ENCODE measurements around the gene SLC30A9.

SLC30A9 gene

GRCh38 chr4:41969671-41970070, 20.7 kb upstream of the SLC30A9 start:
- TF ChIP-seq ZSCAN23 (tag by site-specific recombination; IDR thresholded peaks at IDR 0.05), result no peak
- TF ChIP-seq ZNF239 (tag by site-specific recombination; IDR thresholded peaks at IDR 0.05), result no peak
- TF ChIP-seq ZNF2 (tag by site-specific recombination; IDR thresholded peaks at IDR 0.05), result no peak
- TF ChIP-seq CTCF (tag by site-specific recombination; IDR thresholded peaks at IDR 0.05), result no peak
- no peak for TF ChIP-seq ZBTB17 (tag by site-specific recombination; IDR thresholded peaks at IDR 0.05)
- no peak for TF ChIP-seq ZNF624 (tag by site-specific recombination; IDR thresholded peaks at IDR 0.05)
- no peak for TF ChIP-seq ZNF266 (tag by site-specific recombination; IDR thresholded peaks at IDR 0.05; ENCODE audit: low read depth)
- TF ChIP-seq MYNN (tag by site-specific recombination; IDR thresholded peaks at IDR 0.05; ENCODE audit: borderline replicate concordance), result no peak
- ChIA-PET CTCF (no interaction called here), POLR2A (no interaction called here)
- no peaks in the 10 kb centered on the region for H3K9me3 ChIP-seq (ENCODE audit: control insufficient read depth, insufficient read depth, low read depth, low read length)
- H3K4me1 ChIP-seq (ENCODE audit: control insufficient read depth, insufficient read depth, low read length), result no peaks in the 10 kb centered on the region
- H3K27ac ChIP-seq (ENCODE audit: extremely low read depth, low read depth, low read length), result no peak overlapping the region
- no peaks in the 10 kb centered on the region for H3K36me3 ChIP-seq (ENCODE audit: control insufficient read depth in 2 of 2, insufficient read depth in 1 of 2, low read length in 2 of 2)
- no peak overlapping the region for H3K4me3 ChIP-seq (ENCODE audit: low read depth, low read length)

- no peak overlapping the region for H3K27ac ChIP-seq (ENCODE audit: extremely low read depth, low read depth, low read length)
- ChIA-PET POLR2A (no interaction called here), CTCF (no interaction called here)
- no peaks in the 10 kb centered on the region for H3K4me1 ChIP-seq (ENCODE audit: control insufficient read depth, insufficient read depth, low read length)
- no peaks in the 10 kb centered on the region for H3K36me3 ChIP-seq (ENCODE audit: control insufficient read depth in 2 of 2, insufficient read depth in 1 of 2, low read length in 2 of 2)
- H3K4me3 ChIP-seq (ENCODE audit: low read depth, low read length), result no peak overlapping the region
- no peaks in the 10 kb centered on the region for H3K9me3 ChIP-seq (ENCODE audit: control insufficient read depth, insufficient read depth, low read depth, low read length)
- TF ChIP-seq ZBTB21 (tag by site-specific recombination; IDR thresholded peaks at IDR 0.05) (no peak), ZNF488 (tag by site-specific recombination; IDR thresholded peaks at IDR 0.05) (no peak), ZNF223 (tag by site-specific recombination; IDR thresholded peaks at IDR 0.05) (no peak), ZNF792 (tag by site-specific recombination; IDR thresholded peaks at IDR 0.05) (no peak), KLF16 (tag by site-specific recombination; IDR thresholded peaks at IDR 0.05) (no peak), PATZ1 (tag by site-specific recombination; IDR thresholded peaks at IDR 0.05) (no peak), SALL2 (tag by site-specific recombination; IDR thresholded peaks at IDR 0.05; ENCODE audit: borderline replicate concordance) (no peak), ZNF561 (tag by site-specific recombination; IDR thresholded peaks at IDR 0.05; ENCODE audit: borderline replicate concordance) (no peak), ZNF133 (tag by site-specific recombination; IDR thresholded peaks at IDR 0.05) (no peak), KLF10 (tag by site-specific recombination; IDR thresholded peaks at IDR 0.05) (no peak), ZNF391 (tag by site-specific recombination; IDR thresholded peaks at IDR 0.05; ENCODE audit: borderline replicate concordance, low read depth) (no peak), ZNF518A (tag by site-specific recombination; conservative IDR thresholded peaks at IDR 0.05; ENCODE audit: low read depth) (no peak), PRDM1 (tag by site-specific recombination; IDR thresholded peaks at IDR 0.05) (no peak), ZNF670 (tag by site-specific recombination; IDR thresholded peaks at IDR 0.05; ENCODE audit: low read depth) (no peak), ZNF704 (tag by site-specific recombination; IDR thresholded peaks at IDR 0.05) (no peak), HOXD13 (CRISPR knock-in tag; IDR thresholded peaks at IDR 0.05; ENCODE audit: borderline replicate concordance) (no peak), ZSCAN5A (tag by site-specific recombination; IDR thresholded peaks at IDR 0.05) (no peak)
Measured at GRCh38 chr4:41975341-41975740, 15.0 kb upstream of the SLC30A9 start.

Data from HEK293 (cell line).